K562 (cell line): Measurements from ENCODE around the gene TMC5. TPM values are rescaled to one million over a fixed set of nuclear protein-coding genes. Genes with fewer than 3 reads are reported as not detected.
A peak's percentile ranks its signal among the peaks of the same experiment; 100 is the strongest.

Experiments
- ARNT ChIP-seq, 2 experiments: fragments of 450-650 bp; IDR thresholded peaks; 2 replicates each; pipeline ENCODE4 v1.6.1; 2016; ENCODE audit warnings: mild to moderate bottlenecking in 1 of 2
- BRF1 ChIP-seq: IDR thresholded peaks from 3 replicates; pipeline ENCODE4 v1.6.1; 2011; ENCODE audit warnings: borderline replicate concordance, mild to moderate bottlenecking; ENCODE audit not compliant: insufficient read length; ENCODE audit errors: extremely low read depth
- DACH1 ChIP-seq: fragments of 450-650 bp; IDR thresholded peaks from 2 replicates; pipeline ENCODE4 v1.6.1; 2018; ENCODE audit not compliant: partially characterized antibody
- ELF1 ChIP-seq: fragments of 200-800 bp; sonication (Bioruptor generic); IDR thresholded peaks from 2 replicates; pipeline ENCODE4 v1.6.1; 2016; ENCODE audit warnings: missing genetic modification characterization, missing compliant biosample characterization
- HMGN3 ChIP-seq: IDR thresholded peaks from 2 replicates; pipeline ENCODE4 v1.6.1; 2011; ENCODE audit warnings: borderline replicate concordance, low read depth, mild to moderate bottlenecking, mixed read lengths, low read length; ENCODE audit not compliant: insufficient read length; ENCODE audit errors: extremely low read depth
- JUND ChIP-seq, 2 experiments: IDR thresholded peaks; 2 replicates in 1 of 2; 3 replicates in 1 of 2; pipeline ENCODE4 v1.6.1; 2011; ENCODE audit warnings: borderline replicate concordance in 2 of 2, low read depth in 2 of 2, low read length in 2 of 2, improper control_type of control experiment in 1 of 2, missing biosample characterization in 1 of 2, missing genetic modification characterization in 1 of 2, missing genetic modification reagents in 1 of 2
- KDM1A ChIP-seq, 2 experiments: fragments of 450-650 bp; IDR thresholded peaks; 2 replicates each; pipeline ENCODE4 v1.6.1; 2016; ENCODE audit warnings: mild to moderate bottlenecking in 2 of 2
- MGA ChIP-seq: fragments of 450-650 bp; IDR thresholded peaks from 2 replicates; pipeline ENCODE4 v1.6.1; 2016; ENCODE audit warnings: mild to moderate bottlenecking, moderate library complexity
- MTA3 ChIP-seq: fragments of 450-650 bp; formaldehyde crosslinking; IDR thresholded peaks from 2 replicates; pipeline ENCODE4 v1.6.1; 2017; ENCODE audit warnings: mild to moderate bottlenecking, borderline replicate concordance
- POLR3A ChIP-seq: IDR thresholded peaks from 2 replicates; pipeline ENCODE4 v1.6.1; 2011; ENCODE audit warnings: borderline replicate concordance, mild to moderate bottlenecking, moderate library complexity; ENCODE audit not compliant: insufficient read length, insufficient read depth; ENCODE audit errors: extremely low read depth
- RBBP5 ChIP-seq: fragments of 200-600 bp; sonication (generic); IDR thresholded peaks from 2 replicates; pipeline ENCODE4 v1.6.1; 2012; ENCODE audit warnings: borderline replicate concordance, mild to moderate bottlenecking, low read length, control low read depth, inconsistent platforms; ENCODE audit not compliant: insufficient read depth, poor library complexity, severe bottlenecking
- SAFB ChIP-seq: fragments of 200-400 bp; formaldehyde crosslinking; IDR thresholded peaks from 2 replicates; pipeline ENCODE4 v1.6.1; 2017; ENCODE audit warnings: low read depth, low read length, borderline replicate concordance
- TEAD1 ChIP-seq, 2 experiments: fragments of 450-650 bp in 1 of 2; sonication (generic) in 1 of 2; formaldehyde crosslinking; IDR thresholded peaks; 2 replicates each; pipeline versions ENCODE4 v1.4.0 to v1.8.0; 2020 to 2022; ENCODE audit warnings: mild to moderate bottlenecking in 2 of 2, missing genetic modification reagents in 1 of 2
- ZNF398 ChIP-seq: fragments of 250-450 bp; sonication (Bioruptor Pico); IDR thresholded peaks from 2 replicates; pipeline ENCODE4 v1.8.0; 2021; ENCODE audit warnings: moderate library complexity, mild to moderate bottlenecking, inconsistent platforms
- polyA plus RNA-seq, 8 experiments: library from polyadenylated mRNA; depleted of rRNA in 4 of 8; stranded (reverse) in 5 of 8; unstranded in 3 of 8; fragments of >200 nt; fragmentation: Nextera tagmentation in 2 of 8; fragmentation: Illumina TruSeq in 1 of 8; extraction: Ambion mirVana in 2 of 8; extraction: Trizol in 1 of 8; gene quantifications; 2 replicates each; pipeline versions ENCODE4 v1.2.1 to v1.2.3, GENCODE V29; 2011 to 2014; ENCODE audit warnings: inconsistent platforms in 1 of 8, missing spikeins in 1 of 8
- total RNA-seq, 7 experiments: library from RNA; depleted of rRNA in 6 of 7; stranded (reverse); fragments of >200 nt in 6 of 7; fragmentation: Illumina TruSeq in 2 of 7; extraction: Trizol in 2 of 7; gene quantifications; 2 replicates each; pipeline versions ENCODE4 v1.2.1 to v1.2.3, GENCODE V29; 2011 to 2021; ENCODE audit warnings: low replicate concordance in 1 of 7

TMC5 gene
- total and polyA plus RNA-seq, 9 of the 15 experiments (the other 6 are each of a cell fraction or from before 2014, with no cell fraction given), result 0.83 to 2.6 (median 1.6) TPM

- TF ChIP-seq MGA (no peak), RBBP5 (no peak), POLR3A (no peak), ARNT (IDR thresholded peaks at IDR 0.05) (peak; percentile 71 to 80; a peak in 2 of 4 replicates), SAFB (no peak), TEAD1 (CRISPR knock-in tag; IDR thresholded peaks at IDR 0.05) (0 out of 4 replicates have a peak, but pooled peaks of 1 of the 2 experiments have one; percentile 32), ZNF398 (no peak), KDM1A (IDR thresholded peaks at IDR 0.05) (peak; percentile 97 to 98), HMGN3 (peak; percentile 88), MTA3 (peak; percentile 80), JUND (IDR thresholded peaks at IDR 0.05; ENCODE audit: borderline replicate concordance, low read depth, low read length) (peak; percentile 97), JUND (tag; IDR thresholded peaks at IDR 0.05; ENCODE audit: borderline replicate concordance, low read depth, low read length) (peak; percentile 97; the same call in 2 of the 3 replicates), DACH1 (peak; percentile 79), BRF1 (no peak), ELF1 (tag) (no peak)
Measured at GRCh38 chr16:19520861-19521331, 103.2 kb downstream of the TMC5 start (continued).
